Effector CD4-positive, alpha-beta T cell (primary cell): ENCODE data around the gene CENPU.
"Not testable (repeated sequence)": the region's sequence is repeated elsewhere in the genome, so short reads cannot be mapped to it uniquely, and the experiment has no call there.

Source experiments
- DNase-seq: peaks from one replicate; pipeline ENCODE4 v3.0.0-alpha.2; 2020
- total RNA-seq: gene quantifications from one replicate; lab custom pipeline; 2026; lab: John Stamatoyannopoulos, UW

Gene CENPU, protein sequence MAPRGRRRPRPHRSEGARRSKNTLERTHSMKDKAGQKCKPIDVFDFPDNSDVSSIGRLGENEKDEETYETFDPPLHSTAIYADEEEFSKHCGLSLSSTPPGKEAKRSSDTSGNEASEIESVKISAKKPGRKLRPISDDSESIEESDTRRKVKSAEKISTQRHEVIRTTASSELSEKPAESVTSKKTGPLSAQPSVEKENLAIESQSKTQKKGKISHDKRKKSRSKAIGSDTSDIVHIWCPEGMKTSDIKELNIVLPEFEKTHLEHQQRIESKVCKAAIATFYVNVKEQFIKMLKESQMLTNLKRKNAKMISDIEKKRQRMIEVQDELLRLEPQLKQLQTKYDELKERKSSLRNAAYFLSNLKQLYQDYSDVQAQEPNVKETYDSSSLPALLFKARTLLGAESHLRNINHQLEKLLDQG
- 2.4 reads per million, percentile 7 among the genes with 10 or more reads in this experiment for total RNA-seq

DNA sequence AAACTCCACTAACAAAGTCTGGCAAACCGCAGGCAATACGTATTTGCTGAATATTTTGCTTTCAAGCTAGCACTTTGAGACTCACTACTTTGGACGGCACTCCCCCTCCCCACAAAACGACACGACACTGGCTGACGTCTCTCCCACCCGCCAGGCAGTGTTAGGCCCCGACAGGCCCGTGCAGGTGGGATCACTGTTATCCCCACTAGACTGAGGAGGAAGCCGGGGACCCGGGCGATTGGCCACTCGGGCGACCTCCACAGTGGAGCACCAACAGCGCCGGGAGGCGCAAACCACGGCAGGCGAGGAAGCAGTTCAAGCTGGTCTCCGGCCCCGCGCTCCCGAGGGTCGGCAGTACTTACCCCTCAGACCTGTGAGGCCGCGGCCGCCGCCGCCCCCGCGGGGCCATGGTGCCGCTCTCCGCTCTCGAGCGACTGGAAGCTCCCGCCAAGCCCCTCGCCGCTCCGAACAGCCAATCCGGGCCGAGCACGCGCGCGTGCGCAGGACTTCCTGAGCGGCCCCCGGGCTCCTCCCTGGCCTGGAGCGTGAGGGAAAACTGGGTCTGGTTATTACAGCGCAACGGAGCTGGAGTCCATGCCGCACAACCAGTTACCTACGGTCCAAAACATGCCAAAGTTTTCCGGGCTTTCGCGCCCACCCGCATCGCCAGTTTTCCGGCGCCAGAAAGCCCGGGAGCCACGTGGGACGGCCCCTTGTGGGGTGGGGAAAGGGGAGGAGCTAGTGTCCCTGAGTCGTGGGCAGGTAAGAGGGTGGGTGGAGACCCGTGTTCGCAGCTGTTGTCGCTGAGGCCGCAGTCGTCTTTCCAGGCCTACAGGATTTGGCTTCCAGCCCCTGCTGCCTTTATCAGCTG, at the start of gene CENPU:
Gene CENPU, minus strand, starts transcription at position 443 of the 871 bp plus-strand sequence. Its CDS starts 34 bp downstream, at position 409.
- peak; percentile 91 for DNase-seq

DNA sequence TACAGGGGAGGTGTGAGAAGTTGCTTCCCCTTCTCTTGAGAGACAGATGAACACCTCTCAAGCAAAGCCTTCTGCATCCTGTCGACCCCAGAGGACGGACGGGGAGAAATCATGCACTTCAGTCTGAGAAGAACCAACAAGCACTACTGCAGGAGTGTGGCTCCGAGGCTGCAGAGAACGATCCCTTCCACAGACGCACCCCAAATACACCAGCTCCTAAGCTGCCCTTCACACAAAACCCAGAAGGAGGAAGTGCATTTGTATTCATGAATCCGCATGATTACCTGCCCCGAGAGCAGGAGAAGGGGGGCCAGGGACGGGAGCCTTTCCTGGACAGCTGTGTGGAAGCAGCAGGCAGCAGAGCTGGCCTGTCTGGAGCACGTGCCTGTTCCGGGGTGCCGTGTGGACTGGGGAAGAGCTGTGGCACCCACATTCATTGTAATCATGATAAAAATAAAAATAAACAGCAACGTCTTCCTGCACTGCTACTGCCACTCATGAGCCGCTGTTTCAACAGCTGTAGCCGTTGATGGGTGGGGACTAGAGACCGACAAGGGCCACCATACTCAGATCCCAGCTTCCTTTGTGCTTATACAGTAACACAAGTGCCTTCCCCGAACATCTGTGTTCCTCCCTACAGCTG, 49.0 kb upstream of the CENPU start:
- no peak for DNase-seq

DNA sequence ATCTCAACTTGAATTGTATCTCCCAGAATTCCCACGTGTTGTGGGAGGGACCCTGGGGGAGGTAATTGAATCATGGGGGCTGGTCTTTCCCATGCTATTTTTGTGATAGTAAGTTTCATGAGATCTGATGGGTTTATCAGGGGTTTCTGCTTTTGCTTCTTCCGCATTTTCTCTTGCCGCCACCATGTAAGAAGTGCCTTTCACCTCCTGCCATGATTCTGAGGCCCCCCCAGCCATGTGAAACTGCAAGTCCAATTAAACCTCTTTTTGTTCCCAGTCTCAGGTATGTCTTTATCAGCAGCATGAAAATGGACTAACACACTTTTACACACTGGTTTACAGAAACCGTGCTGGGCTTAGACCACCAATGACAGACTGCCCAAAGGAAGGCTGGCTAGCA, 45.3 kb upstream of the CENPU start:
- not testable (repeated sequence) for DNase-seq

DNA sequence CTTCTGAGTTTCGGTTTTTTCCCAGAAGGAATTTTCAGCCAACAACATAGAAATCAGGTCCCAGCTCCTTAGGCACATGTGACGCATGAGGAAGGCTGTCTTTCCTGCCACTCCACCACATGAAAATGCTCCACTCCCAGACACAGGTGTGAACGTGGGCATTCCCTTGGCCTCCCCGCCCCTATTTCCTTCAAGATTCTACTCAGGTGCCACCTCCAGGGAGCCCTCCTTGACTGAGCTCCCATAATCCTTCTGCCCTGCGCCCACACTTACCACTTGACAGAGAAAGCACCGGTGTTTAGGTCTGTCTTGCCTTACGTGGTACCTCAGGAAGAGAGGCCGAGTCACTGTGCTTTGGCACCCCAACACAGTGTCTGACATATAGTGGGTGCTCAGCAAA, 44.4 kb upstream of the CENPU start:
- DNase-seq = no peak

DNA sequence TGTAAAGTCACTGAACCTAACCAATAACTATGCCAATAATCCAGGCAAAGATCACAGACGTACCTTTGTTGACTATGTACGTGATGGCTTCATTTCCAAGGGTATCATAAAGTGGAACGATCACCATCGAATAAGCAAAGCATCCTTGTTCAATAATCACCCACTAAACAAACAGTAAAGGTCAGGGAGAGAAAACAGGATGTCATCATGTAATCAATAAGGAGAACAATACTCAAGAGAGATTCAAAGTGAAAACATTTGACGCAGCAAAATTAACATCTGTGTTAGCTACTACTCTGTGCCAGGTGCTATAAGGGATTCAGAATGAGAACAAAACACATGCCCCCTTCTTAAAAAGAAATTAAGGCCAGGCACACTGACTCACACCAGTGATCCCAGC, 42.9 kb upstream of the CENPU start:
- DNase-seq = no peak

DNA sequence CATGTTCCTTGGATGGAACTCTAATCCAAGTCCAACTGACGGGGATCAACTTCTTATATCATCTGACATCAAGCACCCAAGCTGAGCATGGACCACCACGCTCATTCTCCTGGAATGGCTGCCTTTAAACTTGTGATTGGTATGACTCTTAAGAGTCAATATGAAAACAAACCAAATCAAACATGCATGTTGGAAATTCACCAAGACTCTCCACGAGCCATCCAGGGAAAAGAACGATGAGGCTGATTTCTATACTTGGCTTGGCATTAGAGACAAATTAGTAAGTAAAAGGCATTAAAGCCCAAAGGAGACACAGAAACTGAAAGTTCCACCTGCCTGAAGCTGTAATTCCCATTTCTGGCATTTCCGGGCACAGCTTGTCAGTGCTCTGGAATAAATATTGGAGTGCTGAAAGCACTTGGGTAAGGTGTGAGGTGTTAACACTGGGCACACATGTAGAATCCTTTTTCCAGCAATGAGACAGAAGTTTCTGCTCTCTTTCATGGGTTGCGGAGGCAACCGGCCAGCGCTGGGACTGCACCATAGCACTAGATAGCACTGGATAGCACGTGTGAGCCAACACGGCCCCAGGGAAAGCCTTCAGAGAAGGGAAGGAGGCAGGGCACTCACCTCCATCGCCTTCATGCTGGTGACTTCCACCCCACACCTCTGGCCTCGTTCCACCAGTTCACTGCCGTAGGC, 42.1 kb upstream of the CENPU start:
- DNase-seq = no peak

DNA sequence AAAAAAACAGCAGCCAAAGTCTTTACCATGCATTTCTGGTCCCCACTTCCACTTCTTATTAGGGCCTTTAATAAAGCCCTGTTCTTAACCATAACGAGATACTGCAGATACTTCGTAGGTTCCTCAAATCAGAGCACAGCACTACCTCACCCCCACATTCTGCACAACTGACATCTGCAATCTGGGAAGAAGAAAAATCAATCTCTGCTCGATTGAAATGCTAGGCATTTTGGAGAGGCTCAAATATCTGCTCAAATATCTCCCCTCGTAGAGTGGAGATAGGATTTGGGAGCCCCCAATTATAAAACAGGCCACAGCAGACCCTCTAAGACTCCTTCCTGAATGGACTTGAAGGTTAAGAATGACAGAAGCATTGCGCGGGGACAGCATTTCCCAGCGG, 40.3 kb upstream of the CENPU start:
- no peak for DNase-seq

DNA sequence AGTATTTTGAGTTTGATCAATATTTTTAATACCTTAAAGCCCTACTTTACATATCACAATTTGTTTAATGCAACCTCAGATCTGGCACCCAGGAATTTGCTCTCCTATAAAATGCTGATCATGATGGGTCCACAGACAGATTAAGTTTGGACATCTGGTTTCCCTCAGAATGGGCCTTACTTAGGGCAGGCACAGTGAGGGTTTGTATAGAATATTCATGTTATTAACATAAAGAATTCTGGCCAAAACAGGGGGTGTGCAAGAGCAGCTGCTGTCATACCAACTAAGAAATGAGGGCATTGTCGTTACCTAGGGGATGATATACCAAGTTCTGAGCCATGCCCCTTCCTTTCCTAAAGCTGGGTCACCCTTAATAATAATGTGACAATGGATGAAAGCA, 37.5 kb upstream of the CENPU start:
- DNase-seq = no peak

DNA sequence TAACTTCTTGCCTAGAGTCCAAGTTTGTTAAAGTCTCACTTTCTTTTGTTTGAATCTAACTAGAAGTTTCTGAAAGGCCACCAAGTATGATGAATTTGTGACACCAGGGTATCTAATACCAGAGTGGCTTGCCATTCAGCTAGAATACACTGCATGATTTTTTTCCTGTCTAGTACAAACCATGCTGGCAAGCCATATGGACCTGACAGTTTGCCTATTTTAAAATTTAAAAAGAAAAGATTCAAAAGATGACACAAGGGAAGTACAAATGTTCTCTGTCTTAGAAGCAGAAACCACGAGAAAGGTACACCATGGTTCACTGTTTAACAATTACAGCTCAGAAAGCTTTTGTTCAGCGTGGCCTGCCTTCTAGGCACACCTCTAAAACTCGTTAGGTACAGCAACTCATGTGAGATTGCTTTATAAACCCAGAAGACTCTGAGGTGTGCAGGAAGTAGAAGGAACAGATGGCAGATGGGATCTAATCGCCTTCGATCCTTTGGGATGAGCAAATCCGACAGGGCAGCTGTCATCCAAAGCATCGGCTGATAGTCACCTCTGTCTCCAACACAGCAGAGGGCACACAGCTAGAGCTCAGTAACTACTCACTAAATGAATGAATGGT, 35.4 kb upstream of the CENPU start:
- no peak for DNase-seq

DNA sequence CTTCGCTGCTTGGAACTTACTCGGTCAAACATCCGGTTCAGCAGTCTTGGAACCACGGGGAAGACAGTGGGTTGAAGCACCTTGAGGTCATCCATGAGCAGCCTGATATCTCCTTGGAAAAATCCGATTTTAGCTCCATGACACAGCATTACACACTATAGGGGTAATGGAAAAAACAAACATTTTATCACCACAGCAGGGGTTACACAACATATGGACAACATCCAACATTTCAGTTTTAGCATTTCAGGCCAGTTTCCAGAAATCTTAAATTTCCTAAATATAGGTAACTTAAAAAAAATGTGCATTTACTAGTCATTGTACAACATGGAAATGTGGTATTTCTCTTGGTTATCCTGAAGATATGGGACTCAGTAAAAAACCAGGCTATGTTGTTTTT, 34.4 kb upstream of the CENPU start:
- DNase-seq = no peak

DNA sequence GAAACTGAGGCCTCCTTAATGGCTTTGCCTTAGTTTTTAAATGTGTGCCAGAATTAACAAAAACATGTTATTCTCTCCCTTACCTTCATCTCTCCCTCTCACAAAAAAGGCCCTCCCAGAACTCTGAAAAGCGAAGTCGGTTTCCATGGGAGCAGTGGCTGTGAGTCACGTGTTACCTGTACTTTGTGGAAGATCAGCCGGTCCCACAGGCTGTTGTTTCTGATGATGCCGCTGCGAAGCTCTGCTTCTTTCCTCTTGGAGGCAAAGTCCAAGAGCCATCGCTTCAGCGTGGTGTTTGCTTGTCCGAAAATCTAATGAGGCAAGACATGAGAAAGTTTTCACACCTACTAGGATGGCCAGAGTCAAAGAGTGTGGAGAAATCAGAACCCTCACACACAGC, 32.5 kb upstream of the CENPU start:
- no peak for DNase-seq

DNA sequence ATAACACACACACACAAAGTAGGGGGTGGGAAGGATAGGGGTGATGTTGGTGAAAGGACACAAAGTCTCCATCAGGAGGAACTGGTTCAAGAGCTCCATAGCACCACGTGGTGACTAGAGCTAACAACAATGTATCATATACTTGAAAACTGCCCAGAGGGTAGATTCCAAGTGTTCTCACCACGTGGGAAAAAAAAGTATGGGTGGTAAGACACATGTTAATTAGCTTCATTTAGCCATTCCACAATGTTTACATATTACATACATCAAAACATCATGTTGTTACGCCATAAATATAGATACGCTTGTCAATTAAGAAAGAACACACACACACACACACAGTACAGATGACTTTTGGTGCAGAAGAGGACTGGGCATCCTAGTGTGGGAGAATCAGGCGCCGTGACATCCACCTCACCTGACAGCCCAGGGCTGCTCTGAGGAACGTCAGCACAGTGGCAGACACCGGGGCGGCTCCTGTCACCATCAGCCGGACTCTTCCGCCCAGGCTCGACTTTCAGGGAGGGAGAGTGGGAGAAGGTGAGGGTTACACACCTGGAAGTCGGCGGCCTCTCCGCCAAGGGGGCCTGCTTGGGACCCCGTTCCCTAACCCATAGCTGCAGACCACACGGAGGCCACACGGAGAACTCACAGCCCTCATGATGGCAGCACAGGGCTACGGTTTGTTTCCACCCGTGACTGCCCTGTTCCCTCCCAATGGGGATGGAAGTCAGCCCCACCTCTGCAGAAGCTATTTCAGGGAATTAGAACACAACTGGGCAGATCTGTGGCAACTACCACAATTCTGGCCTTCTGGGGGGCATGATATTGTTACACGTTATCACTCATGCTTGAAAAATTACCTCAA, 31.8 kb upstream of the CENPU start:
- no peak for DNase-seq

DNA sequence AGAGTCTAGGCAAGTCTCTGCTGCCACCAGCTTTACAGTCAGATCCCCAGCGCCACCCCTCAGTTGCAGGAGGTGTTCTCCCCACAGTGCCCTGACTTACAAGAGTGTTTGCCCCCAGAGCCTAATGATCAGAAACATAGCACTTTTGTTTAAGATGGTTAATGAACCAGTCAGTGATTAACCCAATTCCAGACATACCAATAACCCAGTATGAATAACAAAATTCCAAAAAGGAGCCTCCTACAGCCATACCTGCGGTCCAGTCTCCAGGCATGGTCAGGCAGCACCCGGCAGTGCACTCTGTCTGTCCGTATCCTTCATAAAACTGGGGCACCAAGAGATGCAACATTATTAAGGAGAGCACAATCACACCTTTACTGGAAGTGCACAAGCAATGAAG, 30.7 kb upstream of the CENPU start:
- no peak for DNase-seq

DNA sequence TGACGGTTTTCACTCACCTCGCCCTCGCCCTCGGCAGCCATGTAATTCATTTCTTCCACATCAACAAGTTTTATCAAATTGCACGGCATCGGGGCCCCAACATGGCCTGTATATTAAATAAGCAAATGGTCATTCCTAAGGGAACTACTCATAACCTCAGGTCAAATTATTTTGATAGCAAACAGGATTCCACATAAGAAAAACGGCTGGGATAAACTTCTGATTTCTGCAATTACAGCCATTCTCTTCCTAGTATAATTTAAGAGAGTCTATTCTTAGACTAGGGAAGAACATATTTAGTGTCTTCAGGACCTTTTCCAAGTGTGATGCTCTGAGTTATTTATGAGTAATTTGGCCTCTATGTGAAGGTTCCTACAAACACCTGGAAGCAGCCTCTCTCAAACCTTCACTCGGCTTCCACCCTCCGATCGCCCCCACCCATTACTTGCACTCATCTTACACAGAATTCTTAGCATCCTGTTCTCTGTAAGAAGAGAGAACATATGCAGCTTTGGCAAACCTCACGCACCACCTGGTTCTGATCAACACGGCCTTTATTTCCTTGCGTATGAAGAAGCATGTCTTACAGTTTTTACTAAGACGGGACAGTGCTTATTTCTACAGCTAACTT, 29.4 kb upstream of the CENPU start:
- DNase-seq = no peak

DNA sequence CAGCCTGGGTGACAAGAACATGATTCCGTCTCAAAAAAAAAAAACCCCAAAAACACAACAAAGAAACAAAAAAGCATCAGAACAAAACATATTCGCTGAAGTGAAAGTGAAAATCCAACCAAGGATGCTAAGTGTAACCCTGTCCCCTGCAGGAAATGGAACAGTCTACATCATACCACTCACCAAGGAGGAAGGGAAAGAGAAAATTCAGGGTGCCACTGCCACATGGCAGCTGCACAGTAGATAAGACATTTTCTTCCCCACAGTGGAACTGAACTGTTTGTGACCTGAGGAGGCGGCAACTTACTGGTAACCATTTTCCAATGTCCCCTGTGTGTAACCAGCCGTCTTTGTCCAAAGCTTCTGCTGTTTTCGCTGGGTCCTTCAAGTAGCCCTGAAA, 28.2 kb upstream of the CENPU start:
- no peak for DNase-seq

DNA sequence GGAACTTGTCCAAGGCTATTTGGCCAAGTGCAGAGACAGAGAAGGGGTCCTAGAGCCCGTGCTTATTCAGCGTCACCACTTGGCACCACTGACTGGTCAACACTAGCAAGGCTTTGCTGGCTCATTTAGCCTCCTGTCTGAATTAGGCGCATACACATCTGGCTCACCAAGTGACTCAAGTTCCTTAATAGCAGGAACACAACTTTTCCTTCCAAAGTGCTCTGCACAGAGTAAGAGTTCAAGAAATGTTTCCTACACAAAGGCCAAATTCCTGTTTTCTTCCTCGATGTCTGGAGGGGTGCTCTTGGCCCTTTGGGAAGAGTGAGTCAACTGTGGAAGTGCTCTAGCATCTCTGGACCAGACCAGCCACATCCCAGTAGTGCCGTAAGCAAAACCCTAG, 26.8 kb upstream of the CENPU start:
- no peak for DNase-seq

DNA sequence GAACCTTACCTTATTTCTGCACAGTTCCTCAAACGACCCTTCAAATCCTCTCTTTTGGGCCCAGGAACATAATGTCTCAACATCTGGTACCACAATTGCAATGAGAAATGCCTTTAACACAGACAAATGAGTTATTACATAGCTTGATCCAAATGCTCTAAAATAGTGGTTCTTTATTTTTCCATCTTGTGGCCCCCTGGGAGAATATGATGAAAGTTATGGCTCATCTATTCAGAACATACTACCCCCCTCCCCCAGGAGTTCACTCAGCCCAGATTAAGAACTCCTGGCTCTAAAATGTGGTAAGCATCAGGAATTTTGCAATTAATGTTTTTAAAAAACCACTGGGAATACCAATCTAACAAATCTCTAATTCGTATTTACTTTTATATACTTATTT, 23.9 kb upstream of the CENPU start:
- DNase-seq = no peak

DNA sequence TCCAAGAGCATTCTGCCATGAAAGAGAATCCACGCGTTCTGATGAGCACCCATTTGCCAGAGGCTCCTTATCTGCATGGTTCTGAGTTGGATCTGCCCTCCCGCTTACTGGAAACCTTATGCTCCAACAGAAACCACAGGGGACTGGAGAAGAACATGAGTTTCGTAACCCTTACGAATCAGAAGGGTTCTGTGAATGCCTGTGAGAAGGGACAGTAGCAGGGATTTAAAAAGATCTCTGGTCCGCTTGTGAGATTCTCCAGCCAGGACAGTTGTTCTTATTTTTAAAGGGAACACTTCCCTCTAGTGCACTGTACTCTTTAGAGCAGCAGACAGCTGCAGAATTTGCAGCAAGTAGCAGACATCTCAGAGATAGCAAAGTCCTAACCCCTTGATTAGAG, 22.5 kb upstream of the CENPU start:
- DNase-seq = no peak

DNA sequence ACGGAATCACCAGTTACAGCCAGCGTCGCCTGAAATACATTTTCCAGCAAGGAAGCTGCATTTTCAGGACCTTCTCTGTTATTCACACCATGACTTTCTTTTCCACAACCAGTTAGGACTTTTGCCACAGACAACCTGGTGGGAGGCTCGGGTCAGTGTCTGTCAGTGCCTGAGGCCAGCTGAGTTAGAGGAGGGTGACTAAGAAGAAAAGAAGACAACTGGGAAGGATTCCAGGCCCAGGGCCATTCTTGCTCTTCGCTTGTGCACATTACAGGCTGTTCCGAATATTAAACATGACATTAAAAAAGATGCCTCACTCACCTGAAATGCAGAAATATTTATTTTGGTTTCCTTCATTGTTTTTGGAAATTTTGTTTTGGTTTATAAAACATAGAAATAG, 21.4 kb upstream of the CENPU start:
- DNase-seq = no peak

DNA sequence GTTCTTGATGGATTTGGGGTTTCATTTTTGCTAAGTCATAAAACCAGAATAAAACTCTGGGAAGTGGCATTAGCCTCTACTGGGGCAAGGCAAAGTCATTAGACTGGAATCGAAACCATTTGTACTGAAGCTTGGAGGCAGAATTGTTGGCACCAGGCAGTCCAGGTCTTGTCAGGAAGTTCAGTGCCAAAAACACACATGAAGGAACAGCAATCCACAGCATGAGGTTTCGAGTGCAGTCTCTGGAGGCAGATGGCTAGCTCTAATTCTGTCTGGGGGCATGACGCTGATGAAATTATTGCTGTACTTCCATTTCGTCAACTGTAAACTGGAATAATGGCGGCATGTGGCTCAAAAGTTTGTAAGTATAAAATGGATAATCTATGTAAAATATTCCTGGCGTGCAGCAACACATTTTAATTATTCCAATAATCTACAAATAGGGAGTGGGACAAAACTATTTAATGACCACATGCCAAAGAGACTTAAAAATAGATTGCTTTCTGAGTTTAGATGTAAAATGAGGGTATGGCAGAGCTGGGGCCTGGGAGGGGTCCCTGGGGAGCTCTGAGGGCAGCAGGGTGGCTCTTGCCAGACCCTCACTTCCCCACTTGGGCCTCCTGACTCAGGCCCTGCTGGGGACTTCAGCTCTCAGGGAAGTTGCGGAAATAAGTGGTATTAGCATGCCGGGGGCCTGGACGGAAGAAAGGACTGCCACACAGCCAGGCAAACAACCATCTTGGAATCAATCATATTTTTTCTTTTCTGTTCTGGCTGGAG, 18.8 kb upstream of the CENPU start:
- DNase-seq = no peak
